Measurements from ENCODE around the gene SPOCK1.

The SPOCK1 gene

DNA sequence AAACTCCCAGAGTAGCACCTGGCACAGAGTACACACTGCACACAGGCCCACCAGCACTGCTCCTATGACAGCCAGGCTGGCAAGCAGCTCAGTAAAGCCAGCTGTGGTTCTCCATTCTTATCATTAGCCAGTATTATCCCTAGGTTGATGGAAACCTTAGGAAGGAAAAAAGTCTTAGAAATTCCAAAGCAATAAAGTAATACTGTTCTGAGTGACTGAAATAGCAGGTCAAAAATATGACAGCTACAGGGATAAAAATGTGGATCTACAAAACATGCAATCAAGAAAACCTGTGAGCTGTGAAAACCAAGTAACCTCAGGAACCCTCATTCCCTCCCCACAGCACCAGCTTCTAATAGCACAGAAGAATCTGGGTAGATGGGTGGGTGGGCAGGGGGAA is 403.5 kb downstream of the SPOCK1 start:
- no peak for DNase-seq

GRCh38 chr5:137092831-137093230 is 406.3 kb downstream of the SPOCK1 start:
- no peak for DNase-seq

GRCh38 chr5:137091472-137091871 is 407.7 kb downstream of the SPOCK1 start:
- DNase-seq: no peak

DNA sequence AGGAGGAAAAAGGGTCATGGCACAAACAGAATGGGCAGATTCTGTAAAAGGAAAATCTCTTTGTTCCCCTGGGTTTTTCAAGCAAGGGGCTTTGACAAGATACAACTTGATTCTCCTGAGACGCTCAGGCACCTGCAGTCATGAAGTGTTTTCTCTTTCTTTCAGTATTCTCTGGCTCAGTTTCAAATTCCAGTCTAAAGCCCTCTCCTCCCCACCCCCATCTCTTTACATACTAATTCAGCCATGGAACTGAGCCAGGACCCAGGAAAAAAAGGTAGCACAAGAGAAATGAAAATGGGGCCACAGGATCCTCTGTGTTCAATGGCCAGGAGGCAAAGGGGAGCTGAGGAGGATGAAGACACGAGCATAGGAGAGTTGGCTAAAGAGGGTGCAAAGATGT is 408.4 kb downstream of the SPOCK1 start:
- DNase-seq: no peak

DNA sequence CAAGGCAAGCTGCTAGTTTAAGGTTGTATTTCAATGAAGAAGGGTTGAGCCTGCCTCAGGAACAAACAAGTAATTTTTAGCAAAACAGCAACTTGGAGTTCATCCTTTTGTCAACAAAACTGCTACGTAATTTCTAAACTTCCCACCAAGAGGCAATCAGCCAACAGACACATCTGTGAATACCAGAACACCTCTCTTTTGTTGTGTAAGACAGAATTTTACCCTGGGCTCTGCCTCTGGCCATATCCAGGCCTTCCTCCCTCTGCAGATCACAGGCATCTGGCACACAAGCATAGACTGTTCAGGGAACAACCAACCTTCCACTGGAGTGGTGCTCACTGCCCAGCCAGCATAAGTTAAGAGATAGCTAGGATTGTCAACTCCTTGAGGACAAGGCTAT is 409.0 kb downstream of the SPOCK1 start:
- no peak for DNase-seq

GRCh38 chr5:137088175-137088574 is 411.0 kb downstream of the SPOCK1 start:
- DNase-seq: no peak

- no peak for DNase-seq
Measured at GRCh38 chr5:137086342-137086741, 412.8 kb downstream of the SPOCK1 start.

GRCh38 chr5:137085206-137085605 is 413.9 kb downstream of the SPOCK1 start:
- no peak for DNase-seq

- DNase-seq: no peak
Measured at GRCh38 chr5:137084016-137084415, 415.1 kb downstream of the SPOCK1 start.

DNA sequence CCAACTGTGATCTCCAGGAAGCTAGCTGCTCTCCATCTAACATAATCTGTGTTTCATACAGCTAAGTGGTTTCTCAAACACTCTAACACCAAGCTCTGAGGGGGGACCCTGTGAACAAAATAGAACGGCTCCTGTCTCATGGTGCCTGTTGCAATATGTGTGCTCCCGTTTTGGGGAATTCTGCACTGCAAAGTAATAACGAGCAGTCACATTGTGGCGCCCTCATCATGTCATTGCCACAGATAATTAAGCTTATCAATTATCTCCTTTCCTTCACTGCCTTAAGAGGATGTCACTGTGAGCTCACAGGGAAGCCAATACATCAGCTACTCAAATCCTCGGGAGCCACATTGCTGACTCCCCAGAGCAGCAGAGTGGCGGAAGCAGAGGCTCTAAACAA is 416.2 kb downstream of the SPOCK1 start:
- DNase-seq: no peak

DNA sequence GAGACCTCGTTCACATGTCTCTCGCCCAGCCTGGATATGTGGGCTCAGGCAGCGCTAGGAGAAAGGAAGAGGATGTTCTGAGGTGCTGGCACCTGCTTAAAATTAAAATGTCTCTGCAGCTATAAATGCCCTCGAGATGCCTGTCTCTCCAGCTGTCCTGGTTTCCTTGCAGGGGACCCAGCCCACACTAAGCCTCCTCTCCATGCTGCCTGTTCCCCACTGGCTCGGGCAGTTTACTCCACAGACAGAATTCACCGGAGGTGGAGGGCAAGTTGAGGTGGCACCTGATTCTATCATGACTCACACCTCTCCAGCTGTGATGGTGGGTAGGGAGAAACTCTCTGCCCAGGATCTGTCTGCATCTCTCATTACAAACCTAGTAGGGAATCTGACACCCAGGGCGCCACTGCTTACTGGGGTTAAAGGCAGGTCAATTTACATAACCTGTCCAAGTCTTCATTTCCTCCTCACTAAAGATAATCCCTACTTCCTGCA is 420.9 kb downstream of the SPOCK1 start:
- no peak for DNase-seq

- DNase-seq: peak in 1 of 2 experiments; percentile 3
Measured at GRCh38 chr5:137075163-137075970, 423.8 kb downstream of the SPOCK1 start.

DNA sequence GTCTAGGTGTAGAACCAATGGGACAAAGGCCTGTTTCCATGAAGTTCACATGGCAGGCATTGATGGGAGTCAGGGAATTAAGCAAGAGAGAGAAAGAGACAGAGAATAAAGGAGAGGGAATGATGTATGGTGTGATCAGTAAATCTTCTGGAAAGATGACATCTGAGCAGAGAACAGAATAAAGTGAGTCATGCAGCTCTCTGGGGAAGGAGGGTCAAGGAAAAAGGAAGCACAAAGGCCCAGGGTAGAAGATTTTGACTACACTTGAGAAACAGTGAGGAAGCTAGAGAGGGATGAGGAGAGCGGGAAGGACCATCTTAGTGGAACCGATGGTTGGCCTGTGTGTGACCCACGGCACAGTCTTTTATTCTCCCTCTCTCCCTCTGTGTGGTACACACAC is 425.9 kb downstream of the SPOCK1 start:
- no peak for DNase-seq

GRCh38 chr5:137072361-137073115 is 426.6 kb downstream of the SPOCK1 start:
- no peak for DNase-seq

- no peak for DNase-seq
Measured at GRCh38 chr5:137071931-137072330, 427.2 kb downstream of the SPOCK1 start.

DNA sequence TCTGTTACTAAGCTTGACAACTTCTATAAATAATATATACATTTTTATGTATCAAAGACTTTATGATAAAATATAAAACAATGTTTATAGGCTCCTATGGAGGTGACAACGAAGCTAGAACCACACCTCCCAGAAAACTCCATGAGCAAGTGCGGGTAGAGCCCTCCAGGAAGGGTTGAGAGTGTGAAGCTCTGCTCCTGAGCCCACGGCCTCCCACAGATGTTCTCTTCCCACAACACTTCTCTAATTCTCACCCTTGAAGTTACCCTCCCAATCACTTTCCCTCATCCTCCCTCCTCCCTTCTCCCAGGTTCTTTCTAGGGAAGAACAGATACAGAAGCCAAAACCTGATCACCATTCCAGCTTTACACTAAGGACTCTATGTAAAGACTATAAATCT is 427.6 kb downstream of the SPOCK1 start:
- no peak for DNase-seq

- DNase-seq: no peak
Measured at GRCh38 chr5:137070521-137070920, 428.6 kb downstream of the SPOCK1 start.

- DNase-seq: no peak
Measured at GRCh38 chr5:137069358-137069757, 429.8 kb downstream of the SPOCK1 start.

DNA sequence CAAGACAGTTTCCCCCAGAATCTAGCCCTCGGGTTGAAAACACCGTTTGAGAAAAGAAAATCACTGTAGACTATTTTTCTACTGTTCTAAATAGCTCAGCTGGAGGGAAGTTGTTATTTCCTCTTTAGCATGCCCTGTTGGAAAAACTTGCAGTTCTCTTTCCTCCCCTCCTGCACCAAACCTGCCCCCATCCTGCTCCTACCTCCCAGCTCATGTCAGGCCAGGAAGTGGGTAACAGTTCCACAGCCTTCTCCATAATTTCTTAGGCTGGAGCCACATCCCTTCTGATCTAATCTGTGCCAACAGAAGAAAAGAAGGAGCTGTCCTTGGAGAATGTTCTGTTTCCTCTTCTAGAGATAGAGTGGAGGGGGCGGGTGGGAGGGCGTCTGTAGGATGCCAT is 437.7 kb downstream of the SPOCK1 start:
- no peak for DNase-seq

GRCh38 chr5:137058089-137058488 is 441.0 kb downstream of the SPOCK1 start:
- DNase-seq: no peak

DNA sequence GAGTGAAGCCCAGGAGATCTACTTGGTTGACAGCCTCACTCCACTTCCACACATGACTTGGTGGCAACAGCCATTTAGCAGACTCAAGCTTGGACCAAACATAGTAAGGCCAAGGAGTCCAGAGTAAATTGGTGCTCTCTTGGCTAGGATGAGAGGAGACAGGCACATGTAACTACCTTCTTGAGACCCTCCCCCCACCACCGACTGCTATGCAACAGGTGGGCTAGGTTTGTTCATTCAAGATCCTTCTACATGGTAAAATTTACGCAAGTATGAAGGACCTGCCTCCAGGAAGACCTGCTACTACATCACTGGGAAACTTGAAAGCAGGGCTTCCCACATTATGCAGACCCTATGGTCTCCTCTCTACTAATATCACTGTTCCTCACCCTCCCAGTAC is 442.4 kb downstream of the SPOCK1 start:
- DNase-seq: no peak

DNA sequence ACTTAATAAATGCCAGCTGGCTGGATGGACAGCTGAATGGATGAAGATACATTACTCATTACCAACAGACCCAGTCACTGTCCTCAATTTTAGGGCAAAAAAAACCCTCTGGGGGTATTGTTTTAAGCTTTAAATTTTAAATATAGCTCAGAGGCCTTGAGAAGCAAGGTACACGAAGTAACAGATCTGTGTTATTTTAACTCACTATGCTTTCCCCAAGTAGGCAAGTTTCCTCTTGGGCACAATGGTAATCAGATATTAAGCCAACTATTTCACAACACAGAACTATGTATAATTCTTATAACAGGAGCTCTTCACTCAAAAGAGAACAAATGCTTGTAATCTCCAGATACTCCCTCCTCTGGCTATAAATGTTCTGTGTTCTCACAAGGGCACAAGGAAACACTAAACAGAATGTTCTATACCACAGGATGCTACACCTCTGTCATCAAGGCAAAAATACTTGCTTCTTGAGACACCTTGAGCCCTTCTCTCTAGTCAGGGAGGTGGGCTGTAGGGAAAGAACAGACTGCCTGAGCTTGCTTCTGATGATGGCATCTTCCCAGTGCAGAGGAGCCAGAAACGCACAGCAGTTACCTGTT is 443.8 kb downstream of the SPOCK1 start:
- DNase-seq: no peak

DNA sequence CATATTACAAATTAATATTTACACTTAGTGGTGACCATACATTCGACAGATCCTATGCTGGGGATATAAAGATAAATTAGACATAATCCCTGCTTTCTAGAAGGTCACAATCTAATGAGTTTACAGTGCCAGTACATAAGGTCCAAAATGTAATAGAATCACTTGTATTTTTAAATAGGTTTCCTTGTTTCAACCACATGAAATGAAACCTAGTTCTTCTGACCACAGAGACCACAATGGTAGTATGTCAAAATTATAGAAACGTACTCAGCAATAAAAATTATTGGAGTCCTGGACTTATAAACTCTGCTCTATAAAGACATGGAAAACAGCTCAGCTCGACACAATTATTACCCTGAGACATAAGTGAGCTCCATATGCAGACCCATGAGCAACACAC is 444.3 kb downstream of the SPOCK1 start:
- DNase-seq: no peak

DNA sequence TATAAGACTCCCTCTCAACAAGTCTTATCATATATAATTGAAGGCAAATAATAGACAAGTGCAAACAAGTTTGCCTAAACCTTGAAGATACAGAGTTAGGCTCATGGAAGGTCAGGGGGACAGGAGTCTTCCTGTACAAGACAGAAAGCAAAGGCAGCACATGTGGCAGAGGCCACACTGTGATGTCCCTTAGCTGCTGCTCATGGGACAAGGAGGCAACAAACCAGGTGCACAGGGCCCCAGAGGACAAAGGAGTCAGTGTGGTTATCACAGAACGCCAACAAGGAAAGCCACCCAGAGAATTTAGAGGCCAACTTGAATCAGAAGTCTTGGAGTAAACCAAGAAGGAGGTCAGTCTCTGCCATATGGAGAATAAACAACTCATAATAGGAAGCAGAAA is 444.8 kb downstream of the SPOCK1 start:
- no peak for DNase-seq

Data from stimulated activated CD4-positive, alpha-beta T cell treated with anti-CD3 and anti-CD28 coated beads, Interleukin-4, amount 100 ng/mL, for 4 hours (primary cell).